GM18511 (cell line): ENCODE measurements around the gene LPP.

Experiments used
- ATAC-seq: cut with Tn5 transposase; IDR thresholded peaks from one replicate; pipeline ENCODE4 v1.9.1; 2021; ENCODE audit warnings: mild to moderate bottlenecking, moderate library complexity; ENCODE audit not compliant: unreplicated experiment

The LPP gene

DNA sequence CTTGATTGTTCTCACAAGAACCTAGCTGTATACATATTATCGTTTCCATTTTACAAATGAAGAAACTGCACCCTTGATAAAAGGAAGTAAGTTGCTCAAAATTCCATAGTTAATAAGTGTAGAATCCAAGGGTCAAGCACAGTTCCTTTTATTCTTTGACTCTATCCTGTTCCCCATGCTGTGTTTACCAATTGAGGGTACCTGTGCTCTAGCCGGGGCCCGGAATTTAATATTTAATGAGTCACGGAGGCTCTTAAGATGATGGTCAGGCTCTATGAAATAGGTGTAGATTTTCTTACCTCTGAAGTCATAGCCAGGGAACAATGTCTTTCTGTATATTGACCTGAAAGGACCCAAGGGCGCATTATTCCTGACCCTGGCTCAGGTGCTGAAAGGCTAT is 65.2 kb downstream of the LPP start:
- ATAC-seq, result no peak

DNA sequence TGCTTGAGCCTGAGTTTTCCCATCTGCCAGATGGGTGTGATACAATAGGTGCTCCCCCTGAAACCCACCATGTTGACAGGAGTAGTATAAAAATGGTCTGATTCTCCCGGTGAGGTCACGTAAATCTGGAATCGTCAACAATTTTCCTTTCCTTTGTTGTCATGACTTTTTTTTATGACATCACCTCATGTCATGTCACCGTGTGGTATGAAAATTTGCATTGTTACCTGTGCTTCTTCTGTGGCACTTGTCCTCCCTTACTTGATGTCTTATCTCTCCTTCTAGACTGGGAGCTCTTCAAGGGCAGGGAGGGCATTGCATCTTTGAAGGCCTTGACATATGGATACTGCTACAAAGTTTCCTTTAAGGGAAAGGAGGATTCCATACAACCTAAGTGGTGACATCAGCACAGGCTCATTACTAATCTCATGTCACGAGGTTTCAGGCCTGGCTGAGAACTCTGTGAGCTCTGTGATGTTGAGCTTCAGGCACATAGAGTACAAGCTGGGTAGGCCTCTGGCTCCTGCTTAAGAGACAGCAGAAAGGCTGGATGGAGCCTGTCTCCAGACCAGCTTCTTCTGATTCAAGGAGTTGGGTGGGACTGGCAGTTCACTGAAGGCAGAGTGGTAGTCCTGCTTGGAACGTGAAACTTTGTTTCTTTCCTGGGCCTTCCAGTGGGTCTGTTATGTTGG is 66.3 kb downstream of the LPP start:
- ATAC-seq, result no peak

DNA sequence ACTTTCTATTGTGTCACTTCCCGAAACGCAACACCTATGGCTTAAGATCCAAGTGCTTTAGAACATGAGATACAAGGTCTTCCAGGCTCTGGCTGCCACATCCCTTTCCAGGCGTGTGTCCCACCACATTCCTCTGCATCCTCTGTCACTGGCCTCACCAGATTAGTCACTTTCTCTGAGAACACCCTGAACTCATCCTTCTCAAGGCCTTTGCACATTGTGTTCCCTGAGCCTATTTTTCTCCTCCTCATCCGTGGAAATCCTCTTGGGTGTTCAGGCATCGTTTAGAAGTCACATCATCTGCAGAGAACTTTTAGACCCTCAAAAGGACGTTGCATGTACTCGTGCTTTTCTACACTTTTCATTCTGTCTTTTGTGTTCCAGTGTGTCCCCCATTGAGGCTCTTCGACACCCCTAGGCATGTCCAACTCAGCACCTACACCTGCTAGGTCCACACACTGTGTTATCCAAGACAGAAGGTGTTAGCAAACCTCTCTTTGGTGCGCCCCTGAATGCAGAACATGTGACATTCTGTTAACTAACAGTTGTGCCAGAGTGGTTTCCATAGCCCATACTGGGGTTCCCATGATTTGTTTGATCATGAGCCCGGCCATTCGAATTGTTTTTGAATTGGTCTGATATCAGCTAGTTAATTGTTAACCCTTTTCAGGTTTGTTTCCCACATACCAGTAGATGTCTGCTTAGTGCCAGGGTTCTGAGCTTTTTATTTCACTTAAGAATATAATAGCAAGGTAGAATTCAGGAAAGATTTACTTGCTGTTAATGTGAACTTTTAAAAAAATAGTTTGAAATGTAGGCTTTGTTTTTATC is 67.2 kb downstream of the LPP start:
- ATAC-seq, result no peak

GRCh38 chr3:188223936-188224335 is 70.0 kb downstream of the LPP start:
- no peak for ATAC-seq

DNA sequence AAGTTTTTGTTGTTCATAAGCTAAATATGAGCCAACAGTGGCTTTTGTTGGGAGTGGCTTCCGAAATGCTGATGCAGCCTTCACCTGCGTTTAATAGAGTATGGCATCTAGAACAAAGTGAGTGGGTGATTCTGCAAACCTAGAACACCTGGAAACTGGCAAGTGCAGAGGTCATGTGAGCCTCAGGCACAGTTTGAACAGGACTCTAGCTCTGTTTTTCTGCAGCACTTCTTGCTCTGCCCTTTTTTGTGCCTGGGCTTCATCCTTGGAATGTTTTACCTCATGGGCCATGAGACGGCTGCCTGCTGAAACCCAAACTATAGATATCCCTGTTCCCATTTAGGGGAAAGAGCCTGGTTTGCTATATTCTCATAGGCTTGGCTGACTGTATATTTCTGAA is 73.5 kb downstream of the LPP start:
- ATAC-seq, result no peak

- no peak for ATAC-seq
Measured at GRCh38 chr3:188229177-188229576, 75.2 kb downstream of the LPP start.

DNA sequence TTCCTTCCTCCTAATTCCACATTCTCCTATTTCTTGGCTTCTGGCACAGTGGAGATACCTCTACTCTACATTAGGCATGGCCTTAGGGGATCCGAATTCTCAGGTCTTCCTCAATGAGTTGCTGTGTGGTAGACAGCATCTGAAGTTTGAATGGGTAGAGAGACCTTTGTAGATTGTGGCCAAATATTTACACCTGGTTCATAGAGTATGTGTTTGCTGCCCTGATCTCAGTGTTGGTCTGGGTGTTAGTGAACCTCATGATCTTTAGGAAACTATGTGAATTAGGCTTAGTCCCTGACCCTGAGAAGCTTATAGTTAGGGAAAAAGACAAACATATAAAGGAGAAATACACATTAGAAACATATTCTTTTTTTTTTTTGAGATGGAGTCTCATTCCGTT is 75.8 kb downstream of the LPP start:
- ATAC-seq, result no peak

GRCh38 chr3:188230962-188231361 is 77.0 kb downstream of the LPP start:
- ATAC-seq, result no peak

DNA sequence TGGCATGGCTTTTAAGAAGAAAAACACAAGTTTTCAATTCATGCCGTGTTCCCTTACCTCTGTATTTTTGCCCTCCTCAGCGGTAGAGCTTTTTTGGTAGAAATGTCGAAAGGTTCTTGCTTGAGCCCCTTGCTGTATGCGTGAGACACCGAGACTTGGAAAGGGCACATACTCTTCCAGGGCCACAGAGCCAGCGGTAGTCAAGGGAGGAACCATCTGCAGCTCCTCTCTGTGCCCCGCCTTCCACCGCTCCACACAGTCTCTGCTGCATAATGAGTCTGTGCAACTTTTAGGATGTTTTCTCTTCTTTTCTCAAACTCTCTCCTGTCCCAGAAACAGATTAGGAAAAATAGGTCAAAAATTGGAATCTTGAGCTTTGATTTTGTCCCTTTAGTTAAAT is 77.5 kb downstream of the LPP start:
- no peak for ATAC-seq

DNA sequence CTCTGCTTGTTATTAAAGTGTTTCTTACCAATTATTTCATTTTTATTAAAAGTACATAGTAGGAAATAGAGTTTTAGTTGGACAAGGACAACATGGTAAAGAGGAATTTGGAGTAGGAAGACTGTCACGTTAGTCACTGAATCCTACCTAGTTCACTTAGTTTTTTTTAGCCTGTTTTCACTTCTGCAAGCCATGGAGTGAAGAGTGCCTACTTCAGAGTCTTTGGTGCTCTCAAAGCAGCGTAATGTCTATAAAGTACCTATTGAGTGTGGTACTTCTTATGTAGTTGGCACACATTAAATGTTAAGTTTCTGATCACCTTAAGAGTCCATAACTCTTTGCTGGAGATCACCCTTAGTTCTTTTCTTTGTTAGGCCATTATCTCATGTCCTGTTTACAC is 78.7 kb downstream of the LPP start:
- no peak for ATAC-seq

- no peak for ATAC-seq
Measured at GRCh38 chr3:188233320-188233719, 79.4 kb downstream of the LPP start.

GRCh38 chr3:188234132-188234531 is 80.2 kb downstream of the LPP start:
- ATAC-seq, result no peak

- no peak for ATAC-seq
Measured at GRCh38 chr3:188236271-188236670, 82.3 kb downstream of the LPP start.

GRCh38 chr3:188239035-188239434 is 85.1 kb downstream of the LPP start:
- no peak for ATAC-seq

DNA sequence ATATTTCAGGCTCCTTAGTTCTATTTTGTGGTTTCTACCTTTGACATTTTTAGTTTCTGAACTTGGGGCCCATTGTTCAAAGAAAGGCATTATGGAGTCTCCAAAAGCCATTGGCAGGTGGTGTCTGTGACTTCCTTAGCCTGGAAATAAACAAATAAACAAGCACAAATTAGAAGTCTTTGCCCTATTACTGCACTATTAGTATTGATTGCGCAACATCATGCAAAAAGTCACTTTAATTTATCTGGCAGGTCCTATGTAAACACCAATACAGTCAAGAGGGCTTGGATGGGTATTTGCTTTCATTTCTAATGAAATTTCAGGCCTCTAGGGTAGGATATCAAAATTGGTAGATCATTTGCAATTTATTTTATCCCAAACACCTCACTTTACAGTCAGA is 85.6 kb downstream of the LPP start:
- ATAC-seq, result no peak

DNA sequence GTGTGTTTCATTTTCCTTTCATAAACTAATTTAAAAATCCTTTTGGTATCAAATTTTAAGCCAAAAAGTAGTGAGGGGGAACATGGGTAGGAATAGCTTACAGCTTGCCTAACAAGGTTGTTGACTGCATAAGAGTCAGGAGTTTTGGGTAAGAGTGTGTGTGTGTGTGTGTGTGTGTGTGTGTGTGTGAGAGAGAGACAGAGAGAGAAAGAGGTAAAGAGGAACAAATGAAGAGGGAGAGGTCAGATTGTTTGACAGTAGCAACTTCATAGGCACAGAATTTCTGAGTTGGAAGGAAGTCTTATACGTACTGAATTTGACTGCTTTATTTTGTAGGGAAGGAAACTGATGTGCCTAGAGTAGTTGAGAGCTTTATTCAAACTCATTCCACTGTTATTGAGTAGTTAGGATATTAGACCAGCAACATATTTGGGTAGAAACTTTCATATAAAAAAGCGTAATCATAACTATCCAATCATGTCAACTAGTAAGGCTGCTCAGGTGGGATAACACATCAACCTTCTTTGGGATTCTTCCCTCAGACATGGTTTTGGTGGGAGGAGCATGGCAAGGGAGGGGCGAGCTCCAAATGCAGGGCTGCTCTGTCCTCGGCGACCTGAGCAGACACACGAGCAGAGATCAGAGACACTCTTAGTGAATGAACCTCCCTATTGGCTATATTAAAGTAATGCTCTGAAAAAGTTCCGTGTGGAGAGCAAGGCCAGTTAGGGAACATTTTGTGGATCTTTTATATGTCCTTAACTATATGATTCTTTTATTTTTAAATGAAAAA is 86.4 kb downstream of the LPP start:
- ATAC-seq, result no peak

- ATAC-seq, result no peak
Measured at GRCh38 chr3:188241072-188241471, 87.1 kb downstream of the LPP start.

GRCh38 chr3:188241883-188242282 is 87.9 kb downstream of the LPP start:
- ATAC-seq, result no peak

- no peak for ATAC-seq
Measured at GRCh38 chr3:188242436-188243123, 88.6 kb downstream of the LPP start.

DNA sequence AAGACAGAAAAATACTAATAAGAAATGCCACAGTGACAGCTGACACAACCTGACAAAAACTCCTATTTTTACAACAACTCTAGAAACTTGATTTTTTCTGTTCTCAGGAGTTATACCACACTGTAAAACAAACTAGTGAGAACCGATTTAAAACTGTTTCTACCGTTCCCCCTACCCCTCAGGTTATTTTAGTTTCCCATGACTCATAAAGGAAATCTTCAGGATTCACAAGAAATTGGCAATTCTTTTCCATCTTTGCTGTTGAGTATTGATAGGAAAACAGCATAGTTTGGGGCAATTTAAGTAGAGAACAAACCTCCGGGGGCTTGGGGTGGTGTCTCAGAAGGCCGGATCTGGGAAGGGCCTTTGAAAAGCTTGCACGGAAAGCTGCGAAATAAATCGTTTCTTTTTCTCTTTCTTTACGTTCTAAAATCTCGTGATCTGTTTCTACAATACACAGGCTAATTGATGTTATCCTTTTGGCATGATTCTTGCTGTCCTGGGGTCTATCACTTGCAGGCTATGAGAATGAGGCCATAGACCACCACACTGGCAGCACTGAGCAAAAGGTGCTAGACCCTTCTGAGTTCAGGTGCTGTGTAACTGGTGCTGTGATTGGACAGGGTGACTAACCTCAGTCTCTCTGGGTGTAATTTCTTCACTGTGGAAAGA is 89.3 kb downstream of the LPP start:
- ATAC-seq, result no peak
